K562 (cell line): ENCODE data around the gene SLC25A21. TPM values are rescaled to one million over a fixed set of nuclear protein-coding genes. Genes with fewer than 3 reads are reported as not detected.
A peak's percentile ranks its signal among the peaks of the same experiment; 100 is the strongest.

Experiments used
- ATAC-seq: fragments of 200-7000 bp; cut with Tn5 transposase; 3 replicates; pipeline ENCODE4 v1.9.1; 2020; ENCODE audit warnings: moderate library complexity
- BruUV-seq: library from RNA; stranded (reverse); fragments of 400-500 nt; replicated peaks from 2 replicates; lab custom pipeline; 2021; lab: Mats Ljungman, UMichigan
- CTCF ChIA-PET: fragments of 300-600 bp; formaldehyde crosslinking; extraction: SDS; loops from one replicate; lab custom pipeline; 2021; ENCODE audit warnings: low intra/inter-chr PET ratio; lab: Yijun Ruan, JAX
- POLR2A ChIA-PET: fragments of 300-600, 350-650 bp; sonication (Branson Sonifier 250); formaldehyde crosslinking; extraction: SDS; loops from one replicate; lab custom pipeline; 2021; ENCODE audit warnings: antibody characterized with exemption, inconsistent platforms; lab: Yijun Ruan, JAX
- DNase-seq, 4 experiments: peaks; one replicate each; pipeline versions ENCODE4 v3.0.0 to v3.0.0-alpha.2; 2011 to 2018; ENCODE audit warnings: low spot score in 3 of 4, mixed read lengths in 3 of 4; ENCODE audit errors: extremely low read depth in 1 of 4
- FAIRE-seq: peaks from 2 replicates; lab custom pipeline; 2011; peaks lifted over from hg19 to GRCh38; lab: Jason Lieb, UNC
- H2AFZ ChIP-seq: 2 replicates; pipeline ENCODE4 v1.6.0; 2011; ENCODE audit warnings: low read depth, low read length, control low read depth, inconsistent platforms
- H3K27ac ChIP-seq: fragments of 200-600 bp; 3 replicates; pipeline ENCODE4 v1.8.0; 2011; ENCODE audit warnings: low read depth, mild to moderate bottlenecking, control low read depth, inconsistent platforms, low read length, moderate library complexity, mixed read lengths; ENCODE audit errors: extremely low read depth
- H3K27me3 ChIP-seq, 2 experiments: fragments of 300-600 bp in 1 of 2; 2 replicates in 1 of 2; 3 replicates in 1 of 2; pipeline versions ENCODE4 v1.6.0 to v1.8.0; 2011; ENCODE audit warnings: inconsistent platforms in 2 of 2, low read length in 2 of 2, mild to moderate bottlenecking in 1 of 2, mixed read lengths in 1 of 2, moderate library complexity in 1 of 2; ENCODE audit not compliant: control insufficient read depth in 2 of 2, insufficient read depth in 2 of 2
- H3K36me3 ChIP-seq: fragments of 300-600 bp; 3 replicates; pipeline ENCODE4 v1.8.0; 2011; ENCODE audit warnings: mild to moderate bottlenecking, low read length, inconsistent platforms; ENCODE audit not compliant: control insufficient read depth, insufficient read depth
- H3K4me1 ChIP-seq, 2 experiments: fragments of 200-600 bp in 1 of 2; replicated peaks in 1 of 2; 2 replicates in 1 of 2; 3 replicates in 1 of 2; pipeline versions ENCODE4 v1.5.1 to v1.8.0; 2011; ENCODE audit warnings: inconsistent platforms in 2 of 2, low read length in 2 of 2, mild to moderate bottlenecking in 1 of 2, mixed read lengths in 1 of 2, moderate library complexity in 1 of 2; ENCODE audit not compliant: control insufficient read depth in 2 of 2, insufficient read depth in 2 of 2
- H3K4me2 ChIP-seq: 2 replicates; pipeline ENCODE4 v1.6.1; 2011; ENCODE audit warnings: low read length, control low read depth, inconsistent platforms, mixed read lengths; ENCODE audit not compliant: insufficient read depth
- H3K4me3 ChIP-seq: fragments of 200-600 bp; sonication (generic), shearing (Covaris generic); 2 replicates; pipeline ENCODE4 v1.5.1; 2016; ENCODE audit warnings: control low read depth, inconsistent platforms
- H3K79me2 ChIP-seq: fragments of 200-600 bp; 3 replicates; pipeline ENCODE4 v1.8.0; 2011; ENCODE audit warnings: low read length, inconsistent platforms; ENCODE audit not compliant: control insufficient read depth, insufficient read depth
- H3K9ac ChIP-seq, 2 experiments: 2 replicates each; pipeline versions ENCODE4 v1.6.0 to v1.6.1; 2011; ENCODE audit warnings: low read depth in 2 of 2, low read length in 2 of 2, control low read depth in 1 of 2, inconsistent platforms in 1 of 2, mild to moderate bottlenecking in 1 of 2, mixed read lengths in 1 of 2; ENCODE audit not compliant: insufficient read depth in 1 of 2
- H3K9me1 ChIP-seq: one replicate; pipeline ENCODE4 v1.6.0; 2011; ENCODE audit warnings: inconsistent platforms, mild to moderate bottlenecking, low read length, moderate library complexity; ENCODE audit not compliant: control insufficient read depth, insufficient read depth
- H3K9me3 ChIP-seq: replicated peaks from 2 replicates; pipeline ENCODE4 v1.5.1; 2011; ENCODE audit warnings: low read depth, low read length, inconsistent platforms; ENCODE audit not compliant: control insufficient read depth, insufficient read depth
- H4K20me1 ChIP-seq: replicated peaks from 2 replicates; pipeline ENCODE4 v1.6.1; 2011; ENCODE audit warnings: low read length, inconsistent platforms, mixed read lengths; ENCODE audit not compliant: control insufficient read depth, insufficient read depth
- GABPB2 ChIP-seq: fragments of 250-450 bp; sonication (Bioruptor Pico); conservative IDR thresholded peaks from 2 replicates; pipeline ENCODE4 v1.5.1; 2021; ENCODE audit warnings: mild to moderate bottlenecking
- HNRNPH1 ChIP-seq: fragments of 200-400 bp; formaldehyde crosslinking; optimal IDR thresholded peaks from 2 replicates; pipeline ENCODE3; 2017; ENCODE audit warnings: low read depth, mild to moderate bottlenecking, low read length, moderate library complexity
- JUND ChIP-seq, 2 experiments: IDR thresholded peaks; 2 replicates in 1 of 2; 3 replicates in 1 of 2; pipeline ENCODE4 v1.6.1; 2011; ENCODE audit warnings: borderline replicate concordance in 2 of 2, low read depth in 2 of 2, low read length in 2 of 2, improper control_type of control experiment in 1 of 2, missing biosample characterization in 1 of 2, missing genetic modification characterization in 1 of 2, missing genetic modification reagents in 1 of 2
- KLF13 ChIP-seq: fragments of 450-650 bp; IDR thresholded peaks from 2 replicates; pipeline ENCODE4 v1.6.1; 2016; ENCODE audit warnings: missing genetic modification characterization, low read depth, mild to moderate bottlenecking, missing compliant biosample characterization, moderate library complexity, borderline replicate concordance
- NCOR1 ChIP-seq: fragments of 450-650 bp; IDR thresholded peaks from 2 replicates; pipeline ENCODE4 v1.6.1; 2016; ENCODE audit warnings: mild to moderate bottlenecking, moderate library complexity
- NFE2L1 ChIP-seq: fragments of 450-650 bp; IDR thresholded peaks from 2 replicates; pipeline ENCODE4 v1.6.1; 2016; ENCODE audit warnings: missing genetic modification characterization, low read depth, mild to moderate bottlenecking, missing compliant biosample characterization, moderate library complexity, borderline replicate concordance
- NR2F6 ChIP-seq: fragments of 450-650 bp; formaldehyde crosslinking; IDR thresholded peaks from 2 replicates; pipeline ENCODE4 v1.4.0; 2020; ENCODE audit warnings: mild to moderate bottlenecking
- ZZZ3 ChIP-seq: fragments of 450-650 bp; IDR thresholded peaks from 2 replicates; pipeline ENCODE4 v1.6.1; 2016; ENCODE audit warnings: antibody characterized with exemption, mild to moderate bottlenecking, moderate library complexity
- WGBS: fragments of 100-300 bp; shearing (Covaris generic); methylation state at CpG from one replicate; pipeline ENCODE4 v1.1.6; 2016; ENCODE audit warnings: low coverage, mixed read lengths; ENCODE audit not compliant: insufficient coverage; ENCODE audit errors: missing lambda C conversion rate; 5-methylcytosine and 5-hydroxymethylcytosine counted together
- in situ Hi-C: fragments of 300-500 bp; cut with MboI; formaldehyde crosslinking; loops from 4 replicates; pipeline ENCODE4 v1.15.0; 2018; ENCODE audit warnings: inconsistent platforms, mixed read lengths
- intact Hi-C: fragments of 100-400 bp; cut with micrococcal nuclease; formaldehyde crosslinking; loops from 2 replicates; pipeline ENCODE4 v1.14.2; 2022
- polyA plus RNA-seq, 8 experiments: library from polyadenylated mRNA; depleted of rRNA in 4 of 8; stranded (reverse) in 5 of 8; unstranded in 3 of 8; fragments of >200 nt; fragmentation: Nextera tagmentation in 2 of 8; fragmentation: Illumina TruSeq in 1 of 8; extraction: Ambion mirVana in 2 of 8; extraction: Trizol in 1 of 8; gene quantifications; 2 replicates each; pipeline versions ENCODE4 v1.2.1 to v1.2.3, GENCODE V29; 2011 to 2014; ENCODE audit warnings: inconsistent platforms in 1 of 8, missing spikeins in 1 of 8
- total RNA-seq, 7 experiments: library from RNA; depleted of rRNA in 6 of 7; stranded (reverse); fragments of >200 nt in 6 of 7; fragmentation: Illumina TruSeq in 2 of 7; extraction: Trizol in 2 of 7; gene quantifications; 2 replicates each; pipeline versions ENCODE4 v1.2.1 to v1.2.3, GENCODE V29; 2011 to 2021; ENCODE audit warnings: low replicate concordance in 1 of 7
- TF ChIP-seq, protein P1 (sequence below): fragments of 150-350 bp; conservative IDR thresholded peaks from 2 replicates; pipeline ENCODE4 v1.6.1; 2014; ENCODE audit warnings: low read length
- TF ChIP-seq, protein P2 (sequence below), 2 experiments: IDR thresholded peaks in 1 of 2; conservative IDR thresholded peaks in 1 of 2; 2 replicates each; pipeline ENCODE4 v1.6.1; 2016; ENCODE audit warnings: low read depth in 2 of 2, mild to moderate bottlenecking in 1 of 2, missing compliant biosample characterization in 1 of 2, missing genetic modification characterization in 1 of 2, moderate library complexity in 1 of 2

Gene SLC25A21
- total and polyA plus RNA-seq, 9 of the 15 experiments (the other 6 are each of a cell fraction or from before 2014, with no cell fraction given): 15.2 to 46.7 (median 28.7) TPM

DNA sequence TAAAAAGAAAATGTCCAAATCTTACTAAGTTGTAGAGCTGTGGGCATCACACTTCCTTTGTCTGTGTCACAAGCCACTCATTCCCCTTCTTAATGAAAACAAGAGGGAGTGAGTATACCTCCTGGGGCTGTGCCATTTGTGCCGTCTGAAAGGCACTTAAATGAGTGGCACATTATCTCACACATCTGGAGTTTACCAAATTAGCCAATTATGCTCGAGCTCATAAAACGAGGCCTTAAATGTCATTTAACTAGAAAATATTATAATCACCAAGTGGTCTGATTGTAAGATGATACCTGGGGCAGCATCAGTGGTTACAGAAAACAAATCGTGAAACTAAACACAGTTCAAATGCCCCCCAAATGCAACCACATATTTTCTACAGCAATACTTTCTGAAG is 364.7 kb downstream of the SLC25A21 start (continued):
- no peak for TF ChIP-seq HNRNPH1
- TF ChIP-seq, protein P1, sequence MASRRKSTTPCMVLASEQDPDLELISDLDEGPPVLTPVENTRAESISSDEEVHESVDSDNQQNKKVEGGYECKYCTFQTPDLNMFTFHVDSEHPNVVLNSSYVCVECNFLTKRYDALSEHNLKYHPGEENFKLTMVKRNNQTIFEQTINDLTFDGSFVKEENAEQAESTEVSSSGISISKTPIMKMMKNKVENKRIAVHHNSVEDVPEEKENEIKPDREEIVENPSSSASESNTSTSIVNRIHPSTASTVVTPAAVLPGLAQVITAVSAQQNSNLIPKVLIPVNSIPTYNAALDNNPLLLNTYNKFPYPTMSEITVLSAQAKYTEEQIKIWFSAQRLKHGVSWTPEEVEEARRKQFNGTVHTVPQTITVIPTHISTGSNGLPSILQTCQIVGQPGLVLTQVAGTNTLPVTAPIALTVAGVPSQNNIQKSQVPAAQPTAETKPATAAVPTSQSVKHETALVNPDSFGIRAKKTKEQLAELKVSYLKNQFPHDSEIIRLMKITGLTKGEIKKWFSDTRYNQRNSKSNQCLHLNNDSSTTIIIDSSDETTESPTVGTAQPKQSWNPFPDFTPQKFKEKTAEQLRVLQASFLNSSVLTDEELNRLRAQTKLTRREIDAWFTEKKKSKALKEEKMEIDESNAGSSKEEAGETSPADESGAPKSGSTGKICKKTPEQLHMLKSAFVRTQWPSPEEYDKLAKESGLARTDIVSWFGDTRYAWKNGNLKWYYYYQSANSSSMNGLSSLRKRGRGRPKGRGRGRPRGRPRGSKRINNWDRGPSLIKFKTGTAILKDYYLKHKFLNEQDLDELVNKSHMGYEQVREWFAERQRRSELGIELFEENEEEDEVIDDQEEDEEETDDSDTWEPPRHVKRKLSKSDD: no peak
- no peak for TF ChIP-seq NR2F6 (CRISPR knock-in tag)
- TF ChIP-seq GABPB2: no peak
- no peak for TF ChIP-seq NFE2L1 (tag)
- no peak for TF ChIP-seq KLF13 (tag)
- no peak for TF ChIP-seq ZZZ3
- TF ChIP-seq, all 486 proteins: peak for 0

DNA sequence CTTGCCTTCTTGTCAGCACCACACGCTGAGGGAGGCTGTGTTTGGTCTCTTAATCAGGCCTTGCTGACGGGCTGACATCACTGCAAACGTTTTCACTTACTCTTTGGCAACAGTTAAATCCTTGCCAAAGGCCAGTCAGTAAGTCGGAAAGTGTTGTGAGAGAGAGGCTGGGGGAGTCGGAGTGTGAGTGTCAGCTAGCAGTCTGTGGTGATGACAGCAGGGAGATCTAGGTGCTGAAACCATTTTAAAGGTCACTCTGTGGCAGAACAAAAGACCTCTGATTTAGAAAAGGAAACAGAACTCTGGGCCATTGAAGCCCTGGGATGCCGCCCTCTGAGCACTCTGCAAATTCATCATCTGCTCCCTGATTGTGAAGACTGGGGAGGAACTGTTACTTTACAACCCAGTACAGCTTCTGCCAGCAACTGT is 367.3 kb downstream of the SLC25A21 start:
- Histone ChIP-seq H3K27ac (no peak overlapping the region), H3K36me3 (no peaks in the 10 kb centered on the region), H4K20me1 (no peaks in the 10 kb centered on the region; the same call in 1 of the 2 replicates), H2AFZ (no peak overlapping the region), H3K9me1 (no peaks in the 10 kb centered on the region), H3K9me3 (no peaks in the 10 kb centered on the region), H3K79me2 (no peaks in the 10 kb centered on the region), H3K4me1 (no peaks in the 10 kb centered on the region; a peak in 1 of 5 replicates), H3K4me3 (no peak overlapping the region), H3K9ac (no peak overlapping the region), H3K4me2 (no peak overlapping the region), H3K27me3 (no peaks in the 10 kb centered on the region)
- no peak for DNase-seq
- CTCF ChIA-PET: no interaction called here
- TF ChIP-seq NCOR1 (no peak), NFE2L1 (tag) (no peak), JUND (IDR thresholded peaks at IDR 0.05; ENCODE audit: borderline replicate concordance, low read depth, low read length) (no peak), JUND (tag; IDR thresholded peaks at IDR 0.05; ENCODE audit: borderline replicate concordance, low read depth, low read length) (no peak)
- TF ChIP-seq, protein P2, sequence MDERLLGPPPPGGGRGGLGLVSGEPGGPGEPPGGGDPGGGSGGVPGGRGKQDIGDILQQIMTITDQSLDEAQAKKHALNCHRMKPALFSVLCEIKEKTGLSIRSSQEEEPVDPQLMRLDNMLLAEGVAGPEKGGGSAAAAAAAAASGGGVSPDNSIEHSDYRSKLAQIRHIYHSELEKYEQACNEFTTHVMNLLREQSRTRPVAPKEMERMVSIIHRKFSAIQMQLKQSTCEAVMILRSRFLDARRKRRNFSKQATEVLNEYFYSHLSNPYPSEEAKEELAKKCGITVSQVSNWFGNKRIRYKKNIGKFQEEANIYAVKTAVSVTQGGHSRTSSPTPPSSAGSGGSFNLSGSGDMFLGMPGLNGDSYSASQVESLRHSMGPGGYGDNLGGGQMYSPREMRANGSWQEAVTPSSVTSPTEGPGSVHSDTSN (CRISPR knock-in tag; IDR thresholded peaks at IDR 0.05; ENCODE audit: low read depth): no peak
- TF ChIP-seq, protein P2 (tag; conservative IDR thresholded peaks at IDR 0.05; ENCODE audit: low read depth): peak; percentile 37; the same call in 1 of the 2 replicates
- intact Hi-C loops (no loop called here), in situ Hi-C loops (no loop called here)
- POLR2A ChIA-PET: no interaction called here
- FAIRE-seq: no peak
- WGBS: 50% methylated on average over 6 of the region's 6 CpGs
- BruUV-seq: no TSS peak
- no peak for ATAC-seq
